ENCODE results near the gene DRD3. TPM values are rescaled to one million over a fixed set of nuclear protein-coding genes. Genes with fewer than 3 reads are reported as not detected.

Gene DRD3
- total and polyA plus RNA-seq, 7 donors: not detected

DNA sequence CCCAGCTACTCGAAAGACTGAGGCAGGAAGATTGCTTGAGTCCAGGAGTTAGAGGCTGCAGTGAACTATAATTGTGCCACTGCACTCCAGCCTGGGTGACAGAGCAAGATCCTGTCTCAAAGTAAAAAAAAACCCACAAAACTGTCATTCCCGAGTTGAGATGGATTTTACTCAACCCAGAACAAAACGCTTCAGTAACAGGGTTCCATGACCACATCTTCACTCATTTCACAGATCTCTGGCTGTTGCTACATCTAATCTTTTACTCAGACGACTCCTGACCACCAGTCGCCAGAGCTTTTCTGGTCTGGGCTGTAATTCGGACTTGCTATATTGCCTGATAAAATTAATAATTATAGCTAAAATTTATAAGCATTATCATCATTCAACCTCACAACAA is 2.4 kb downstream of the DRD3 start:
- Histone ChIP-seq H3K4me1 (no peaks in the 10 kb centered on the region), H3K4me3 (no peak overlapping the region), H3K9me3 (no peaks in the 10 kb centered on the region), H3K36me3 (no peaks in the 10 kb centered on the region), H3K27ac (no peak overlapping the region), H3K27me3 (peaks cover 0 to 5% (median 0%) of the 10 kb centered on the region in 3 donors)
- intact Hi-C loops (cut with DNase I): no loop called here
- WGBS, 2 donors: 80 to 81% methylated on average over 6 of the region's 6 CpGs
- TF ChIP-seq POLR2AphosphoS5 (IDR thresholded peaks at IDR 0.05) (no peak), POLR2A (IDR thresholded peaks at IDR 0.05) (no peak), EP300 (IDR thresholded peaks at IDR 0.05) (no peak)
- TF ChIP-seq, protein P1, sequence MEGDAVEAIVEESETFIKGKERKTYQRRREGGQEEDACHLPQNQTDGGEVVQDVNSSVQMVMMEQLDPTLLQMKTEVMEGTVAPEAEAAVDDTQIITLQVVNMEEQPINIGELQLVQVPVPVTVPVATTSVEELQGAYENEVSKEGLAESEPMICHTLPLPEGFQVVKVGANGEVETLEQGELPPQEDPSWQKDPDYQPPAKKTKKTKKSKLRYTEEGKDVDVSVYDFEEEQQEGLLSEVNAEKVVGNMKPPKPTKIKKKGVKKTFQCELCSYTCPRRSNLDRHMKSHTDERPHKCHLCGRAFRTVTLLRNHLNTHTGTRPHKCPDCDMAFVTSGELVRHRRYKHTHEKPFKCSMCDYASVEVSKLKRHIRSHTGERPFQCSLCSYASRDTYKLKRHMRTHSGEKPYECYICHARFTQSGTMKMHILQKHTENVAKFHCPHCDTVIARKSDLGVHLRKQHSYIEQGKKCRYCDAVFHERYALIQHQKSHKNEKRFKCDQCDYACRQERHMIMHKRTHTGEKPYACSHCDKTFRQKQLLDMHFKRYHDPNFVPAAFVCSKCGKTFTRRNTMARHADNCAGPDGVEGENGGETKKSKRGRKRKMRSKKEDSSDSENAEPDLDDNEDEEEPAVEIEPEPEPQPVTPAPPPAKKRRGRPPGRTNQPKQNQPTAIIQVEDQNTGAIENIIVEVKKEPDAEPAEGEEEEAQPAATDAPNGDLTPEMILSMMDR (IDR thresholded peaks at IDR 0.05): no peak
- no peak for DNase-seq

- Histone ChIP-seq H3K27ac (no peak overlapping the region), H3K36me3 (no peaks in the 10 kb centered on the region), H3K4me3 (no peak overlapping the region), H3K27me3 (peaks cover 0 to 5% (median 0%) of the 10 kb centered on the region in 3 donors), H3K4me1 (no peaks in the 10 kb centered on the region), H3K9me3 (no peaks in the 10 kb centered on the region)
- no peak for TF ChIP-seq EP300 (IDR thresholded peaks at IDR 0.05)
- TF ChIP-seq, protein P1 (IDR thresholded peaks at IDR 0.05): no peak
- no peak for TF ChIP-seq POLR2AphosphoS5 (IDR thresholded peaks at IDR 0.05)
- no peak for TF ChIP-seq POLR2A (IDR thresholded peaks at IDR 0.05)
- 54 to 65% methylated on average over 3 of the region's 3 CpGs for WGBS, 2 donors
- DNase-seq: no peak
- intact Hi-C loops (cut with DNase I): no loop called here
Observed at GRCh38 chr3:114175204-114175987, 3.5 kb downstream of the DRD3 start.

DNA sequence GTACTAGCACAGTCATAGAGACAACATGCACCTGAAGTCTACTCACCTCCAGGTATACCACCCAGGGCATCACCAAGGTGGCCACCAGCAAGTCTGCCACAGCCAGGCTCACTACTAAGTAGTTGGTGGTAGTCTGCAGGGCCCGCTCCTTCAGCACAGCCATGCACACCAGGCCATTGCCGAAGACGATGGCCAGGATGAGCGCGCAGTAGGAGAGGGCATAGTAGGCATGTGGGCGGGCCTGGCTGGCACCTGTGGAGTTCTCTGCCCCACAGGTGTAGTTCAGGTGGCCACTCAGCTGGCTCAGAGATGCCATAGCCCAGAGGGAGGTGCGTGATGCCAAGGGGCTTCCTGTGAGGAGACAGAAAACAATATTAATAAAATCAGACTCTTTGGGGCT is 7.2 kb downstream of the DRD3 start:
- TF ChIP-seq EP300 (IDR thresholded peaks at IDR 0.05) (no peak), POLR2A (IDR thresholded peaks at IDR 0.05) (no peak), POLR2AphosphoS5 (IDR thresholded peaks at IDR 0.05) (no peak)
- TF ChIP-seq, protein P1 (IDR thresholded peaks at IDR 0.05): no peak
- Histone ChIP-seq H3K4me1 (no peaks in the 10 kb centered on the region), H3K27me3 (no peaks in the 10 kb centered on the region), H3K9me3 (no peaks in the 10 kb centered on the region), H3K4me3 (no peak overlapping the region), H3K27ac (no peak overlapping the region), H3K36me3 (no peaks in the 10 kb centered on the region)
- intact Hi-C loops (cut with DNase I): no loop called here
- DNase-seq: no peak
- 87 to 92% methylated on average over 7 of the region's 7 CpGs for WGBS, 2 donors

GRCh38 chr3:114168150-114168549 is 10.7 kb downstream of the DRD3 start:
- Histone ChIP-seq H3K4me1 (no peaks in the 10 kb centered on the region), H3K27me3 (no peaks in the 10 kb centered on the region), H3K27ac (no peak overlapping the region), H3K36me3 (no peaks in the 10 kb centered on the region), H3K9me3 (no peaks in the 10 kb centered on the region), H3K4me3 (no peak overlapping the region)
- DNase-seq: no peak
- TF ChIP-seq EP300 (IDR thresholded peaks at IDR 0.05) (no peak), POLR2AphosphoS5 (IDR thresholded peaks at IDR 0.05) (no peak), POLR2A (IDR thresholded peaks at IDR 0.05) (no peak)
- TF ChIP-seq, protein P1 (IDR thresholded peaks at IDR 0.05): no peak
- intact Hi-C loops (cut with DNase I): no loop called here
- 15 to 55% methylated on average over 2 of the region's 2 CpGs for WGBS, 2 donors
